Stimulated activated CD4-positive, alpha-beta T cell treated with anti-CD3 and anti-CD28 coated beads, Interleukin-2, amount 100 ng/mL, for 4 hours (primary cell): ENCODE results near the gene R3HDM2.
A peak's percentile ranks its signal among the peaks of the same experiment; 100 is the strongest.

Source experiments
- DNase-seq: peaks from one replicate; pipeline ENCODE4 v3.0.0-alpha.2; 2020; ENCODE audit warnings: low read depth

Gene R3HDM2

GRCh38 chr12:57266681-57267080, 164.2 kb downstream of the R3HDM2 start:
- no peak for DNase-seq

GRCh38 chr12:57263096-57263495, 167.7 kb downstream of the R3HDM2 start:
- no peak for DNase-seq

- DNase-seq, result no peak
Observed at GRCh38 chr12:57262126-57262822, 168.6 kb downstream of the R3HDM2 start.

GRCh38 chr12:57261428-57261865, 169.4 kb downstream of the R3HDM2 start:
- no peak for DNase-seq

- DNase-seq, result no peak
Observed at GRCh38 chr12:57260366-57260765, 170.5 kb downstream of the R3HDM2 start.

GRCh38 chr12:57258977-57259970, 171.6 kb downstream of the R3HDM2 start:
- DNase-seq, result no peak

- DNase-seq, result no peak
Observed at GRCh38 chr12:57255916-57256315, 174.9 kb downstream of the R3HDM2 start.

GRCh38 chr12:57254506-57255280, 176.2 kb downstream of the R3HDM2 start:
- no peak for DNase-seq

GRCh38 chr12:57250956-57251355, 179.9 kb downstream of the R3HDM2 start, which contains the start of gene STAC3:
Gene STAC3, minus strand, starts transcription at chr12:57251187. Its CDS starts 1,551 bp downstream, at chr12:57249636.
- DNase-seq, result no peak

- DNase-seq, result no peak
Observed at GRCh38 chr12:57250541-57250940, 180.3 kb downstream of the R3HDM2 start.

GRCh38 chr12:57248934-57249742, 181.7 kb downstream of the R3HDM2 start:
- DNase-seq, result no peak

GRCh38 chr12:57247041-57247440, 183.8 kb downstream of the R3HDM2 start:
- DNase-seq, result no peak

GRCh38 chr12:57244312-57244696, 186.5 kb downstream of the R3HDM2 start:
- DNase-seq, result no peak

GRCh38 chr12:57243521-57244311, 187.1 kb downstream of the R3HDM2 start:
- peak; percentile 69 for DNase-seq

GRCh38 chr12:57242691-57243454, 188.0 kb downstream of the R3HDM2 start:
- peak; percentile 52 for DNase-seq

- DNase-seq, result no peak
Observed at GRCh38 chr12:57242329-57242690, 188.5 kb downstream of the R3HDM2 start.

GRCh38 chr12:57241402-57242310, 189.2 kb downstream of the R3HDM2 start:
- DNase-seq, result no peak

GRCh38 chr12:57240926-57241401, 189.9 kb downstream of the R3HDM2 start:
- DNase-seq, result no peak
